ENCODE results near the gene PRX. TPM values are rescaled to one million over a fixed set of nuclear protein-coding genes. Genes with fewer than 3 reads are reported as not detected.

PRX gene
- total and polyA plus RNA-seq, 2 experiments from 2014 or later = 0.54 to 3.8 TPM

DNA sequence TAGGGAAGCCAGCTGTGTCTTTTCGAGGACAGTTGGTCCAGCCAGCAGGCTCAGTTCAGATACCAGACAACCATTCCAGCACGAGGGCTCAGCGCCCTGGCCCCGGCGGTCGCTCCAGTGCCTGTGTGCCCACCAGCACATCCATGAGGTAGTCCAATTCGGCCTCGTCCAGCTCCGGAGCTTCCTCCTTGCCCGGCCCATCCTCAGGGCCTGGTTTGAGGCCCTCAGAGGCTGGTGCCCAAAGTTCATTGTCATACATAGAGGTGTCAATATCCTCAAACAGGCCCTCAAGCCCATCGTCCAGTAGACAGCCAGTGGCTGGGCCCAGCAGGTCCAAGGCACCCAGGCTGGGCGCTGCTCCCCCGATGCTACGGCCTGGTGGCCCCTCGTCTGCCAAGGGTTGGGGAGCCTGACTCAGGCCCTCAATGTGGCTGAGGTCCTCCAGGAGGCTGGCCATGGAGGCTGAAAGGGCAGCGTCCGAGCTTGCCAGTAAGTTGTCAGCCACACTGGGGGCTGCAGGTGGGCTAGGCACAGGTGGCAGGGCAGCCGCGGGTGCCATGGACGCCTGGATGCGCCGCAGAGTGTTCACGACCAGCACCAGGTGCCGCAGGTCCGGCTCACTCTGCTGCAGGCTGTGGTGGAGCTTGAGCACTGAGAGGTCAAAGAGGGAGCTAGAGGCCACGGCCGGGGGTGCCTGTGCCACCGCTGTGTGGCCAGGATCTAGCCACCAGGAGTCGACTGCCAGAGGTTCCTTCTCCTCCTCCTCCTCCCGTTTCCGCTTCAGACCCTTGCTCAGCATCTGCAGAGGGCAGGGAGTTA, 9.8 kb upstream of the PRX start:
- WGBS, 2 experiments (ENCODE audit: low coverage in 1 of 2, low lambda C conversion rate in 2 of 2, missing lambda C conversion rate in 2 of 2) = 77% methylated on average over 27 to 30 of the region's 31 CpGs
- no peaks in the 10 kb centered on the region for H3K9me3 ChIP-seq (ENCODE audit: low read depth)
- H3K4me1 ChIP-seq (ENCODE audit: insufficient read depth) = peaks cover 26% of the 10 kb centered on the region
- H3K27me3 ChIP-seq (replicated peaks; ENCODE audit: insufficient read depth) = no peaks in the 10 kb centered on the region
- peaks cover 38% of the 10 kb centered on the region for H3K79me2 ChIP-seq (ENCODE audit: insufficient read depth)
- no peaks in the 10 kb centered on the region for H4K20me1 ChIP-seq (ENCODE audit: insufficient read depth)
- H3K4me2 ChIP-seq (ENCODE audit: unreplicated experiment) = peak overlapping the region; percentile 98
- in situ Hi-C loops (cut with MboI) = no loop called here
- H3K9ac ChIP-seq = peak overlapping the region; percentile 97
- no peak for DNase-seq
- H3K36me3 ChIP-seq (ENCODE audit: low read depth) = peaks cover 9% of the 10 kb centered on the region; the same call in 1 of the 2 replicates
- TF ChIP-seq EZH2 (IDR thresholded peaks at IDR 0.05; ENCODE audit: insufficient read depth, poor library complexity, severe bottlenecking) (no peak), EZH2phosphoT487 (IDR thresholded peaks at IDR 0.05; ENCODE audit: insufficient read depth, low read depth) (no peak)
- H2AFZ ChIP-seq = no peak overlapping the region
- peak overlapping the region; percentile 96 for H3K27ac ChIP-seq
- no peaks in the 10 kb centered on the region for H3K9me2 ChIP-seq (ENCODE audit: insufficient read depth)
- peaks cover 24% of the 10 kb centered on the region for H3F3A ChIP-seq (ENCODE audit: insufficient read depth)
- peak overlapping the region; percentile 98; the same call in 1 of the 2 replicates for H3K4me3 ChIP-seq

DNA sequence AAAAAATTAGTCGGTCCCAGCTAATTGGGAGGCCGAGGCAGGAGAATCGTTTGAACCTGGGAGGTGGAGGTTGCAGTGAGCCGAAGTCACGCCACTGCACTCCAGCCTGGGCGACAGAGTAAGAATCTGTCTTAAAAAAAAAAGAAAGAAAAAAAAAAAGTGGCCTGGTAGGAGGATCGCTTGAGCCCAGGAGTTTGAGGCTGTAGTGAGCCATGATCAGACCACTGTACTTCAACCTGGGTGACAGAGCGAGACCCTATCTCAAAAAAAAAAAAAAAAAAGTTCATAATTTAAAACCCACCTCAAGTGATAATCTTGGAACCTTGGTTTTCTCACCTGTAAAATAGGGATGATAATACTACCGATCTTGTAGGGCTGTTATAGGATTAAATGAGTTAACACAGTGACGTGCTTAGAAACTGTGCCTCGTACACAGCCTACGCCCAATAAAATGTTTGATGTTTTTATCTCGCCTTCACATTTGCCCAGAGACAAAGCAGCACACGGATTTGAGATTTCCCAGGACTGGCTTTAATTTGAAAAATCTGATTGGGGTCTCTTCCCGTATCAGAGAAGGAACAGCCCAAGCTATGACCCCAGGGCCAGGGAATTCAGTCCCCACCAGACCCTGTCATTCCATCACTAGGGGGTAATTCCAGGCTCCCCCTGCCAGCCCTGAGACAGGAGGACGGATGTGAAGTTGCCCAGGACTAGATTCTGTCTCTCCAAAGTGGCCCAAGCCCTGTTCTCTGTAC, 9.0 kb upstream of the PRX start:
- 62 to 65% methylated on average over 16 of the region's 16 CpGs for WGBS, 2 experiments (ENCODE audit: low coverage in 1 of 2, low lambda C conversion rate in 2 of 2, missing lambda C conversion rate in 2 of 2)
- peaks cover 26% of the 10 kb centered on the region for H3K4me1 ChIP-seq (ENCODE audit: insufficient read depth)

DNA sequence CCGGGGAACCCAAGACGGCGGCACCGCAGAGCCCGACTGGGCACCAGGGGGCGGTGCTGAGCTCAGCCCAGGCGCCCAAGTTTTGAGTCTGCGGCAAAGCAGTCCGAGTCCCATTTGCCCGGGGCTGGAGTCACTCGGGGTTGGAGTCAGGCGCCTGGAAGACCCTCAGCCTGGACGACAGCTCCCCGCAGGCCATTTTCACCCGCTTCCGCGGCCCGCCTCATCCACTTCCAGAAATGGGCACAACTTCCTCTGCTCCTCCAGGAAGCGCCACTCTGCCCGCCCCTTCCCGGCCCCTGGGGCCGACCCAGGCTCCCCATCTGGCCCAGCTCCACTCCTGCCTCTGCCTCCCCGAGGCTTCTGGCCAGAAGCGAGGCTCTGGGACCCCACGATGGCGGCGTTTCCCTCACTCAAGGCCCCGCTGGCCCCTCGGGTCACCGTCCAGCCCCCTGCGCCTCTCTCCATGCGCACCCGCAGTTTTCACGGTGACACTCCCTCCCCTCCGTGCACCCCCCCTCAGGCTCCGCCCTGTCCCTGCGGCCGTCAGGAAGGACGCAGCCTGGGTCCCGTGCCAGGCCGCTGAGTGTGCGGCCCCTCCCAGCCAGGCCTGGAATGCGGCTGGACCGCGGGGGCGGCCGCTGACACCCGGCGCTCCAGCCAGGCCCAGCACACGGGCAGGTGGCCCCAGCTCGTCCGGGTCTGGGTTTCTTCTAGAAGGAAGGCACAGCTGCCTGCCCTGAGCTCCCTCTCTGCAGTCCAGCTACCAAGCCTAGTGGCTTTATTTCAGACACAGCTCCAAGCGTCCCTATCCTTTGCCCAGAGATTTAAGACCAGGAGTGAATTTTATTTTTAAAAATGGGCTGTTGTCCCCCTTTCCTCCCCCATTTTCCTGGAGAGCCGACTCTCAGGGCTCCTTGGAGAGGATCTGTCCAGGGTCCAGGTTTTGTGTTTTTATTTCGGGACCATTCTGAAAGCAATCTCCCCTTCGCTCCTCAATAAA, 7.9 kb upstream of the PRX start:
- in situ Hi-C loops (cut with MboI) = no loop called here
- WGBS, 2 experiments (ENCODE audit: low coverage in 1 of 2, low lambda C conversion rate in 2 of 2, missing lambda C conversion rate in 2 of 2) = 2 to 5% methylated on average over 48 to 50 of the region's 56 CpGs
- Histone ChIP-seq H3K9me3 (ENCODE audit: low read depth) (no peaks in the 10 kb centered on the region), H3F3A (ENCODE audit: insufficient read depth) (peaks cover 20% of the 10 kb centered on the region), H4K20me1 (ENCODE audit: insufficient read depth) (no peaks in the 10 kb centered on the region), H3K4me1 (ENCODE audit: insufficient read depth) (peaks cover 26% of the 10 kb centered on the region), H3K9me2 (ENCODE audit: insufficient read depth) (no peaks in the 10 kb centered on the region), H3K9ac (peak overlapping the region; percentile 86), H3K79me2 (ENCODE audit: insufficient read depth) (peaks cover 38% of the 10 kb centered on the region), H3K27ac (peak overlapping the region; percentile 92), H3K27me3 (replicated peaks; ENCODE audit: insufficient read depth) (no peaks in the 10 kb centered on the region), H2AFZ (peak overlapping the region; percentile 79), H3K4me3 (peak overlapping the region; percentile 74), H3K4me2 (ENCODE audit: unreplicated experiment) (peak overlapping the region; percentile 98), H3K36me3 (ENCODE audit: low read depth) (peaks cover 9% of the 10 kb centered on the region; the same call in 1 of the 2 replicates)
- TF ChIP-seq EZH2 (IDR thresholded peaks at IDR 0.05; ENCODE audit: insufficient read depth, poor library complexity, severe bottlenecking) (no peak), EZH2phosphoT487 (IDR thresholded peaks at IDR 0.05; ENCODE audit: insufficient read depth, low read depth) (no peak)
- peak; percentile 98 for DNase-seq

More for the DNA sequence above, 9.0 kb upstream of the PRX start:
- Histone ChIP-seq H3K79me2 (ENCODE audit: insufficient read depth) (peaks cover 38% of the 10 kb centered on the region), H3K9ac (peak overlapping the region; percentile 86), H3K4me3 (peak overlapping the region; percentile 74), H3K9me3 (ENCODE audit: low read depth) (no peaks in the 10 kb centered on the region), H4K20me1 (ENCODE audit: insufficient read depth) (no peaks in the 10 kb centered on the region), H3K27me3 (replicated peaks; ENCODE audit: insufficient read depth) (no peaks in the 10 kb centered on the region), H3K27ac (peak overlapping the region; percentile 92), H3K9me2 (ENCODE audit: insufficient read depth) (no peaks in the 10 kb centered on the region), H3F3A (ENCODE audit: insufficient read depth) (peaks cover 24% of the 10 kb centered on the region), H3K4me2 (ENCODE audit: unreplicated experiment) (peak overlapping the region; percentile 98), H2AFZ (no peak overlapping the region), H3K36me3 (ENCODE audit: low read depth) (peaks cover 9% of the 10 kb centered on the region; the same call in 1 of the 2 replicates)
- DNase-seq = no peak
- in situ Hi-C loops (cut with MboI) = no loop called here
- TF ChIP-seq EZH2 (IDR thresholded peaks at IDR 0.05; ENCODE audit: insufficient read depth, poor library complexity, severe bottlenecking) (no peak), EZH2phosphoT487 (IDR thresholded peaks at IDR 0.05; ENCODE audit: insufficient read depth, low read depth) (no peak)
